HUES64 (cell line): Measurements from ENCODE around the gene ARSB.

Source experiments
- H3K27ac ChIP-seq: 2 replicates; pipeline ENCODE4 v1.7.0; 2013; ENCODE audit warnings: low read depth, low read length, inconsistent platforms
- H3K27me3 ChIP-seq: 2 replicates; pipeline ENCODE4 v1.6.1; 2013; ENCODE audit warnings: mild to moderate bottlenecking, low read length; ENCODE audit not compliant: insufficient read depth
- H3K36me3 ChIP-seq: 2 replicates; pipeline ENCODE4 v1.6.1; 2013; ENCODE audit warnings: mild to moderate bottlenecking, low read length; ENCODE audit not compliant: insufficient read depth
- H3K4me1 ChIP-seq: 2 replicates; pipeline ENCODE4 v1.6.1; 2013; ENCODE audit warnings: mild to moderate bottlenecking, low read length, moderate library complexity; ENCODE audit not compliant: insufficient read depth
- H3K4me3 ChIP-seq: 2 replicates; pipeline ENCODE4 v1.5.1; 2013; ENCODE audit warnings: mild to moderate bottlenecking, low read length, moderate library complexity
- H3K9ac ChIP-seq: 2 replicates; pipeline ENCODE4 v1.6.1; 2013; ENCODE audit warnings: mild to moderate bottlenecking, low read depth, low read length
- H3K9me3 ChIP-seq: 2 replicates; pipeline ENCODE4 v1.6.1; 2013; ENCODE audit warnings: low read depth, low read length; ENCODE audit not compliant: insufficient read depth
- WGBS: fragments of 150-250, 120-280 bp; methylation state at CpG from one replicate; pipeline ENCODE4 v1.1.7; 2013; ENCODE audit warnings: missing lambda C conversion rate; 5-methylcytosine and 5-hydroxymethylcytosine counted together

Gene ARSB

GRCh38 chr5:79020861-79021561 lies 35.9 kb upstream of the ARSB start:
- Histone ChIP-seq H3K9ac (peak overlapping the region; percentile 7; the same call in 1 of the 2 replicates), H3K36me3 (no peaks in the 10 kb centered on the region), H3K9me3 (no peaks in the 10 kb centered on the region), H3K27me3 (no peaks in the 10 kb centered on the region), H3K4me3 (peak overlapping the region; percentile 20; the same call in 1 of the 2 replicates), H3K27ac (no peak overlapping the region; the same call in 1 of the 2 replicates), H3K4me1 (peaks cover 13% of the 10 kb centered on the region)
- 29% methylated on average over 14 of the region's 14 CpGs for WGBS

- Histone ChIP-seq H3K27me3 (no peaks in the 10 kb centered on the region), H3K4me3 (no peak overlapping the region), H3K9me3 (no peaks in the 10 kb centered on the region), H3K36me3 (no peaks in the 10 kb centered on the region), H3K27ac (no peak overlapping the region), H3K9ac (no peak overlapping the region), H3K4me1 (no peaks in the 10 kb centered on the region)
- 90% methylated on average over 2 of the region's 2 CpGs for WGBS
Observed at GRCh38 chr5:79014631-79015030, 29.5 kb upstream of the ARSB start.

GRCh38 chr5:79011869-79012268 lies 26.8 kb upstream of the ARSB start:
- H3K27ac ChIP-seq, result no peak overlapping the region
- no peak overlapping the region for H3K4me3 ChIP-seq
- no peaks in the 10 kb centered on the region for H3K36me3 ChIP-seq
- H3K4me1 ChIP-seq, result no peaks in the 10 kb centered on the region
- no peaks in the 10 kb centered on the region for H3K9me3 ChIP-seq
- no peaks in the 10 kb centered on the region for H3K27me3 ChIP-seq
- no peak overlapping the region for H3K9ac ChIP-seq

DNA sequence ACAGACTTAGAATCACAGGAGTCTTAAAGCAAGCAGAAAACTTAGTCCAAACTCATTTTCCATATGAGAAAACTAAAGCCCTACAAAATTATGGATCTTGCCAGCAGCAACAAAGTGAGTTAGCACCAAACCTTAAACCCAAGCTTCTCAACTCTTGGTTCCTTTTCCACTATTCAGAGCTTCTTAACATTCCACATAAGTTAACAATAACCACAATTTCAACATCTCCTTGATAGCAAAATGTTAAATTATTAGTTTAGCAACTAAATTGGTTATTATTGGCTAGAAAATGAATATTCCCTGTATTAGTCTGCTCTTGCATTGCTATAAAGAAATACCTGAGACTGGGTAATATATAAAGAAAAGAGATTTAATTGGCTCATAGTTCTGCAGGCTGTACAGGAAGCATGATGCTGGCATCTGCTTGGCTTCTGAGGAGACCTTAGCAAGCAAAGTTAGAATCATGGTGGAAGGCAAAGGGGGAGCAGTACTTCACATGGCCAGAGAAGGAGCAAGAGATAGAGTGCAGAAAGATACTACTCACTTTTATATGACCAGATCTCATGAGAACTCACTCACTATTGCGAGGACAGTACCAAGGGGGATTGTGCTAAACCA lies 26.2 kb upstream of the ARSB start:
- H3K9ac ChIP-seq, result no peak overlapping the region
- 88% methylated on average over 1 of the region's 1 CpG for WGBS
- no peaks in the 10 kb centered on the region for H3K4me1 ChIP-seq
- no peaks in the 10 kb centered on the region for H3K36me3 ChIP-seq
- H3K9me3 ChIP-seq, result no peaks in the 10 kb centered on the region
- H3K27me3 ChIP-seq, result no peaks in the 10 kb centered on the region
- H3K4me3 ChIP-seq, result no peak overlapping the region
- no peak overlapping the region for H3K27ac ChIP-seq

DNA sequence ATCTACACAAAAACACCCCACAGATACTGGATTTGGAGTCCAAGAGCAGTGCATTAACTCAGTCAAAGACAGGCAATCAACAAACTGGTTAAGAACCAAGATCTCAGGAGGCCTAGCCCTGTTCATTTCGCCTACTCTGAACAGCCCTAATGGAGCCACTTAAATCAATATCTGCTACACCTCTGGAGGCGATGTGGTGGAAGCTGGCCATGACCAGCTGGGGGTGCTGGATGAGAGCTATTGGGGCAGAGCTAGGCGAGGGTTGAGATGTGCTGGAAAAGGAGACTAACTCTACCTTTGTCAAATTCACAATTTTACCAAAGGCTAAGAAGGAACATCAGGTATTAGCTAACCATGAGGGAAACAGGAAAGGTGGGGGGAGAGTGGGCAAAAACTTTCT lies 23.3 kb upstream of the ARSB start:
- Histone ChIP-seq H3K9ac (no peak overlapping the region), H3K9me3 (no peaks in the 10 kb centered on the region), H3K4me1 (no peaks in the 10 kb centered on the region), H3K36me3 (no peaks in the 10 kb centered on the region), H3K27me3 (no peaks in the 10 kb centered on the region), H3K4me3 (no peak overlapping the region), H3K27ac (no peak overlapping the region)
- WGBS, result 86% methylated on average over 2 of the region's 3 CpGs

GRCh38 chr5:79007872-79008271 lies 22.8 kb upstream of the ARSB start:
- no peaks in the 10 kb centered on the region for H3K4me1 ChIP-seq
- no peaks in the 10 kb centered on the region for H3K27me3 ChIP-seq
- H3K9ac ChIP-seq, result no peak overlapping the region
- no peak overlapping the region for H3K27ac ChIP-seq
- no peaks in the 10 kb centered on the region for H3K36me3 ChIP-seq
- no peak overlapping the region for H3K4me3 ChIP-seq
- H3K9me3 ChIP-seq, result no peaks in the 10 kb centered on the region
- 71% methylated on average over 3 of the region's 3 CpGs for WGBS

DNA sequence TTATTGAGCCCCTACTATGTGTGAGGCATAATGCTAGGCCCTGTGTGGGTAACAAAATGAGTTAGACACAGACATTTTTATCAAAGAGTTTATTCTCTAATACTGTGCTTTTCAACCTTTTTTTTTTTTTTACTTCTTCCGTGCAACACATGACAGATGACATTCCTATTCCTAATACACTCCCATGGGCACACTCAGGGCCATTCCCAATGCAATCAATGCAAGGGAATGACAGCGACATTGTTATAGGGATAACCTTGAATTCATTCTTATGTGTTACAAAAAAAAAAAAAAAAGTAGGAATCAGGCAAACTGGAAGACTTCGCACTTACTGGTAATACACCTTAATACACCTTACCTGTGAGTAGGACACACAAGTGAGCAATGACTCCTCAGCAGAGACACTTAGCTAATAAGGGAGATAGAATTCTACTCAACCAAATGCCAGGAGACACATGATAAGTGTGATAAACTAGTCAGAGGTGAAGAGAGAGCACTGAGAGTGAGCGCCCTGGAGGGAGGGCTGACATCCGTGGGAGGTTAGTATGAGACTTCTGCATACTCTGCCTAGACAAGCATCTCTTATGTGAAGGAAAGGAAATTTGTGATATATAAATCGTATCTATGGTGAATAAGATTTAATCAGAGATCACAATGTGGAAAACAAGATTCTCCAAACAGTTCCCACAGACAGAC lies 21.0 kb upstream of the ARSB start:
- Histone ChIP-seq H3K27ac (no peak overlapping the region), H3K4me3 (no peak overlapping the region), H3K36me3 (no peaks in the 10 kb centered on the region), H3K4me1 (no peaks in the 10 kb centered on the region), H3K27me3 (no peaks in the 10 kb centered on the region), H3K9me3 (no peaks in the 10 kb centered on the region), H3K9ac (no peak overlapping the region)
- WGBS, result 93% methylated on average over 5 of the region's 6 CpGs

DNA sequence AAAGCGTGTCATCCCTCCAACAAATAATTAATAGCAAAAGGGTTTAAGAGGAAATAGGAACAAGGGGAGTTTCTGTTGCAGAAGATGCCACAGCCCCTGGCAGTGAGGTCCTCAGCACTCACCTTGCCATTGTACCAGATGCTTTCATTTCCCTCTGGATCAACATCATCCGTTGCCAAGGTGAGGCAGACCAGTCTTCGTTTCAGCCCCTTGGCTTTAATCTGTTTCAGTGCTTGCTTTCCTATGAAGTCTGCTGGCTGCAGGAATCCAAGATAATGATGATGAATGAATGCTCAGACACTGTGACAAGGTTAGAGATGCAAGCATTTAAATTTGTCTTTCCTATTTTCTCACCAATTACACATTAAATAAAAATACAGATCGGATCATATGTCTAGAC lies 20.0 kb upstream of the ARSB start:
- no peaks in the 10 kb centered on the region for H3K4me1 ChIP-seq
- H3K9ac ChIP-seq, result no peak overlapping the region
- H3K36me3 ChIP-seq, result no peaks in the 10 kb centered on the region
- no peaks in the 10 kb centered on the region for H3K27me3 ChIP-seq
- no peak overlapping the region for H3K4me3 ChIP-seq
- no peaks in the 10 kb centered on the region for H3K9me3 ChIP-seq
- WGBS, result 84% methylated on average over 3 of the region's 4 CpGs
- H3K27ac ChIP-seq, result no peak overlapping the region

- WGBS, result 97% methylated on average over 1 of the region's 1 CpG
- H3K27ac ChIP-seq, result no peak overlapping the region
- H3K4me1 ChIP-seq, result no peaks in the 10 kb centered on the region
- no peaks in the 10 kb centered on the region for H3K27me3 ChIP-seq
- no peaks in the 10 kb centered on the region for H3K9me3 ChIP-seq
- H3K4me3 ChIP-seq, result no peak overlapping the region
- no peaks in the 10 kb centered on the region for H3K36me3 ChIP-seq
- no peak overlapping the region for H3K9ac ChIP-seq
Observed at GRCh38 chr5:79002374-79002773, 17.3 kb upstream of the ARSB start.

DNA sequence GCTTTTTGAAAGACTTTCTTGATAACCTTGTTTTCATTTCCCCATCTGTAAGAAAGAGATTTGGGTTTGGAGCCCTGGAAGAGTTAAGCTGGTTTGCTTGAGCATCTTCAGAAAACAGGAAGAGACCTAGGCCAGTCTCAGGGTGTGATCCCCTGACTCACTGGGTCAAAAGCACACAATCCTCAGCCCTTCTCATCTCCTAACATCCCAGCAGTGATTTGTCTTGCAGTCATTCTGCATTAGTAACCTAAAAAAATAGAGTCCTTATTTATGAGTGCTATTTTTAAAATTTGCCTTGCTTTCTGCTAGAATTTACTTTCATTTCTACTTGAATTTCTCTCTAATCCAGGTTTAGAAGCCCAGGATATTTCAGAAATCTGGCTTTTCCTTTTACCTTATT lies 16.4 kb upstream of the ARSB start:
- Histone ChIP-seq H3K9me3 (no peaks in the 10 kb centered on the region), H3K4me1 (no peaks in the 10 kb centered on the region), H3K36me3 (no peaks in the 10 kb centered on the region), H3K9ac (no peak overlapping the region), H3K4me3 (no peak overlapping the region), H3K27ac (no peak overlapping the region), H3K27me3 (no peaks in the 10 kb centered on the region)

- WGBS, result 89% methylated on average over 2 of the region's 2 CpGs
- H3K36me3 ChIP-seq, result no peaks in the 10 kb centered on the region
Observed at GRCh38 chr5:78997090-78997489, 12.0 kb upstream of the ARSB start.

More at GRCh38 chr5:78997090-78997489, 12.0 kb upstream of the ARSB start:
- H3K4me3 ChIP-seq, result no peak overlapping the region
- H3K4me1 ChIP-seq, result no peaks in the 10 kb centered on the region
- H3K9ac ChIP-seq, result no peak overlapping the region
- no peaks in the 10 kb centered on the region for H3K27me3 ChIP-seq
- no peaks in the 10 kb centered on the region for H3K9me3 ChIP-seq
- H3K27ac ChIP-seq, result no peak overlapping the region
